NCI-H2107 treated with DMSO at 0.1 percent for 48 hours (cell line): ENCODE measurements around the gene ASCC1.

Source experiments
- DNase-seq: peaks from one replicate; lab custom pipeline; 2025; ENCODE audit not compliant: unreplicated experiment; lab: John Stamatoyannopoulos, UW

ASCC1 gene

DNA sequence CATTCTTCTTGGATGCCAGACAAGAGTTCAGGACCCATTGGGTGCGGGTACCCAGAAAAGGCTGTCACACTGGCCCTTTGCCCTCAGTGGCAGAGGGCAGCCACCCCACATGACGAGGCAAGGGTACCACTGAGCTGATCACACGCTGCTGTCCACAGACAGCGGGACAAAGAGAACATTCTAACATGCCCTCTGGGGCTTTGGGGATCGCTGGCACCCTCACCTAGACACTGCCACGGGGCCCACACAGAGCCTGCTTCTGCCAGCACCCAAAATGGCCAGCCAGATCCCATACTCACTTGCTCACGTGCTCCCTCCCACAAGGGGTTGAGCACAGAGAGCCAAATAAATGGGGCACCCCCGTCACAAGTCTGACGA, 111.0 kb downstream of the ASCC1 start:
- no peak for DNase-seq

DNA sequence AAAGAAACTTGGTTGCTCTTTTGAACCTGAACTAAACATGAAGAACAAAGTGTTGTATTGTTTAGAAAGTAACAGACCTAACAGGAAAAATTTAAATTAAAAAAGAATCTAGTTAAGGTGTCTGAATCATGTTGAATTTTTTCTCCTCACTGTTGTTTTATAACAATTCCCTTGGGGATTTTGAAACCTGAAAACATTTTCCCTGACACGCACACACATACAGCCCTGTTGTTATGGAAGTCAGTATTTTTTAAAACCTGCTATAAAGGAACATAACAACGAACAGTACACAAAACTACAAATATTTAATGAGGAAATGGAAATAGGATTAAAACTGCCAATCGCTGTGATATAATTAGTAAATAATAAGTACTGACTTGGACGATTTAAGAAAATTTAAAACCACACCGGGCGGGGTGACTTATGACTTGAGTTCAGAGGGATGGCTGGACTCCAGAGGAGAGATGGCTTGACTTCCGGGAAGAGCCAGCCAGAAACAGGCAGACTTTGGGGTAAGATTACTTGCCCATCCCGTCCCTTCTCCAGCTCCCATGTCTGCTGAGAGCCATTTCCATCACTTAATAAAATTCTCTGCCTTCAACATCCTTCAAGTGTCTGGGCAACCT, 111.5 kb downstream of the ASCC1 start:
- no peak for DNase-seq

DNA sequence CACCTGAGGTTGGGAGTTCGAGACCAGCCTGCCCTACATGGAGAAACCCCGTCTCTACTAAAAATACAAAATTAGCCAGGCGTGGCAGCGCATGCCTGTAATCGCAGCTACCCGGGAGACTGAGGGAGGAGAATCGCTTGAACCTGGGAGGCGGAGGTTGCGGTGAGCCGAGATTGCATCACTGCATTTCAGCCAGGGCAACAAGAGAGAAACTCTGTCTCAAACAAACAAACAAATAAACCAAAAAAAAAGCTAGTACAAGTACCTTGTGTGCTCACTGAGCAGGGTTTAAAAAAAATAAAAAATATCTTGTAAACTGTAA, 116.5 kb downstream of the ASCC1 start:
- DNase-seq = no peak

DNA sequence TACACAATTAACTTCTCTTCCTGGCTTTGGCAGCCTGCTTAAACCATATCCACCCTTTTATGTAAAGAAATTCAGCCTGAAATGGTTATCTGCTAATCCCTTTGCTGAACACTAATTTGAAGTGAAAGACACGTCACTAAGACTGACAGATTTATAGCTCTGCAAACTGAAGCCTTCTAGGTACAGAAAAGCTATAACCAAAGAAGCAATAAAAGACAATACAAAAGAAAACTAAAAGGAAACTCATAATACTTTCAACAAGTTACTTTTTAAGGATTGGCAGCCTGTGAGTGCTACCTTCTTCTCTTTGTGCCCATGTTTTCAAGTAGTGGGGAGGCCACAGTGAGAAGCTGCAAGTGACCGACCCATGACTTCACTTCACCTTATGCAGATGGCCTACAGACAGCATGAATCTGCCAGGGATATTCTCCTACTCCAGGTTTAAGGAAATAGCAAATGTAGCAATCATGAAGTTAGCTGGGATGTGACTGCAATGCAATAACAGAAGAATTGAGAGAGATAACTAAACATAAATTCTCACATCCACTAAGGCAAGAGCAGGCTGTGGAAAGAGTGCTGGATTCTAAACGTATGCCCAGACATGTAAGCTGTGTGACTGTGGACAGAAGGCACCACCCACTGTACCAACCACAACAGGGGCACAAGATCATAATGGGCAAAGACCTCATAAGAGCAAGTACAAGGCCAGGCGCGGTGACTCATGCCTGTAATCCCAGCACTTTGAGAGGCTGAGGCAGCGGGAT, 117.1 kb downstream of the ASCC1 start:
- no peak for DNase-seq

DNA sequence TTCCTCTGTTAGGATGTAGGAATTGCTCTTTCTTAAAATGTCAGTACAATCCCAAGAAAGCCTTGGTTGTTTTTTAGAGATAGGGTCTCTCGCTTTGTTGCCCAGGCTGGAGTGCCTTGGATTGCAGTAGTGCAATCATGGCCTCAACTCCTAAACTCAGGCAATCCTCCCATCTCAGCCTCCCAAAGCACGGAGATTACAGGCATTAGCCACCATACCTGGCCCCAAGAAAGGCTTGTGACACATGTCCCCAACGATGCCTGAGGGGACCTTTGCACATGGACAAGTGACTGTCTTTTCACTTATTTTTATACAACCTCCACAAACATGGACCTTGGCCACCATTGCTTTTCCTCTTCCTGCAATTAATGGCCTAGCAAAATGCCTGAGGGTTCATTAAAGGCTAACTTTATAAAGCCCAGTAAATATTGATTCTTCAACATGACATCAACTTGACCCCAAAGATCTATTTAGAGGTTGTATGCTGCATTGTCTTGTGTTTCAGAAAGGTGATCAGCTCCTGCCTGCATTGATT, 117.7 kb downstream of the ASCC1 start:
- no peak for DNase-seq

DNA sequence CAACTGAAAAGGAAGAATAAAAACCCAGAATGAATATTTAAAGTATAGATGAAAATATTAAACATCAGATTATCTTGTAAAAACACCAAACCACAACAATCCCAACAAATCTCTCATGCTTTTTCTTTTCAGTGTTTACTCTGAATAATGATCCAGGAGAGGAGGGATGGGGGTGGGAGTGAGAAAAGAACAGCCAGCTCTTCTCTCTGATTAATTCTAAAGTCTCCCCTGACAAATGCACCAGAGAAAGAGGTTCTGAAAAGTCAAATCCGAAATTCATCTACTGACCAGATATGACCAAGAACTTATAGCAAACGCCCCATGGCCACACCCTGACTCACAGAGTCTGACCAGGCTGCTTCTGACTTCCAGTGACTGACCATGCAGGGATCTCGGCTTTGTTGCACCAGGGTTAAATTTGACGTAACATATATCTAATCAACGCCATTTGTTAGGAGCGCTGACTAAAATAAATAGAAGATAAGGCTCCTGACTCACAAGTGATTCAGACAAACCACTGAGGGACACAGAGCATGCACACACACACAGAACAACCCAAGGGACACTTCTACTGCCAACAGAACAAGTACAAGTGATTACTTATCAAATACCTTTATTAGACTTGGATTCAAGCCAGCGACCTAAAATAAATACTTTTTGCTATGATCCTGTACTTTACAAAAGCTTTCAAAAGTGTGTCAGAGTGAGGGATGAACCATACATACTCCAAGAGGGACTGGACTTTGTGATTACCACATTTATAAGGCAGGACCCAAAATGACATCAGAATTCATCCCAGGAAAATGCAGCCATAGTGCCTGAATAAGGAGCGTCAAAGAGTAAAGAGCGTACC, 118.4 kb downstream of the ASCC1 start:
- no peak for DNase-seq

DNA sequence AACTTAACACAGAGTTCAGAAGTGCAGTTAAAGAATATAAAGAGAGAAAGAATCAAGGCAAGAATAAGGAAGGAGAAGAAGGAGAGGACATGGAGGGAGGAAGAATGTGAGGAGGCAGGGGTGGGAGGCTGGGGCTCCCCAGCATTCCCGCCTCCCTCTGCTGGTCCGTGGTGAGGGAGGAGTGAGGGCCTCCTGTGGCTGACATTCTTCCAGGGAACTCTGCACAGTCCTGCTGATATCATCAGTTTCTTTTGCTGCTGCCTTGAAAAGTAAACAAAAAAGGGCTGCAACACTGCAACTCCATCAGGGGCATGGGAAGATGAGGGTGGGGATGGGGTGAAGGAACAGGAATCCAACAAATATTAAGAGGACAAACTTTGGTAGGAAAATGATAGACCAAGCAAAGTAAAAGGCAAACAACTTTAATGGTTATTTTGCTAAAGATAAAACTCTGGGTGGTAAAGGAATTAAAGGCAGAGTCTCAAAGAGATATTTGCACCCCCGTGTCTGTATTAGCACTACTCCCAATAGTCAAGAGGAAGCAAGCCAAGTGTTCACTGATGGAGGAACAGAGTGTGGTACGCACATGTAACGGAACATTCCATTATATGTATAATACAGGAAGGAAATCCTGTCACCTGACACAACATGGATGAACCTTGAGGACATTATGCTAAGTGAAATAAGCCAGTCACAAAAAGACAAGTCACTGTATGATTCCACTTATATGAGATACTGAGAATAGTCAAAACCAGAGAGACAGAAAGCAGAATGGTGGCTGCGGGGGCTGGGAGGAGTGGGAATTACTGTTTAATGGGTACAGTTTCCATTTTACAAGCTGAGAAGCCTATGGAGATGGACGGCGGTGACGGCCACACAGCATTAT, 119.7 kb downstream of the ASCC1 start:
- DNase-seq = no peak

DNA sequence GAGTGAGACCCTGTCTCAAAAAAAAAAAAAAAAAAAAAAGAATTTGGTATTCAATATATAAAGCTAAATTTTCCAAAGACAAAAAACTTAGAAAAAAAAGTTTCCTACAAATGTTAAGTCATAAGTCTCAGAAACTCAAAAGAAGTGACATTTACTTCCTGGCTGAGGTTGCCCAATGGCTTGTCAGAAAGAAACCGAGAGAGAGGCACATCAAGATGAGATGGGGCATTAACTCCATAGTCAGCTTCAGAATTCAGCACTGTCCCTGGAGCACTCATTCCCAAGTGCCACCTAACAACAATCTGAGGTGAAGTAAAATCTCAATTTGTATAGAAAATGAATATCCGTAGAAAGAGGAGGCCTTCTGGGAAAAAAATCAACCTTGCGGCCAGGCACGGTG, 120.9 kb downstream of the ASCC1 start:
- no peak for DNase-seq

DNA sequence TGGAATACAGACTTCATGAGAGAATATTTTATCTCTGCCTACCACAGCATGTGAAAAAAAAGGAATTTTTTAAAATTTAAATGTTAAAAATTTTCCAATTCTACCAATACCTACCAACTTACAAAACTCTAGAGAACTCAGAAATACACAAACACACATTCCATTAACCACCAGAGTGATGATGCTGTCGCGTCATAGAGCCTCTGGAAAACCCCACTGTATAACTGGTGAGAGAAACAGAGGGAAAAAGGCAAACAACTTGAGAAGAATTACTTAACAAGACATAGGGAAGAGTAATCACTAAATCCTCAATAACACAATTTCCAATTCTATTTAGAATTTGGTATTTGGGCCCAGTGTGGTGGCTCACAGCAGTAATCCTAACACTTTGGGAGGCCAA, 121.5 kb downstream of the ASCC1 start:
- no peak for DNase-seq

DNA sequence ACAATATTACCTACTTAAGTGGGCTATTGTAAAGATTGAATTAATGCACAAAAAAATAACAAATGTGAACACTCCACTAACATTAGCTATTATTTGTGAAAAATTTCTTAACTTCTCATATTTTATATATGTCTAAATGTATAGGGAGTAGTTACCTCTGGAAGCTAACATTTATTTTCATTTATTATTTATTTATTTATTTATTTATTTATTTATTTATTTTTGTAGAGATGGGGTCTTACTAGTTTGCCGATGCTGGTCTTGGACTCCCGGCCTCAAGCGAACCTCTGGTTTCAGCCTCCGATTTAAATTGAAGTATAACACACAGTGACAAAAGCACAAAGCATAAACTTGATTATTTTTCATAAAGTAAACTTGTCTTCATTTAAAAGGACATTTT, 122.6 kb downstream of the ASCC1 start:
- DNase-seq = no peak

DNA sequence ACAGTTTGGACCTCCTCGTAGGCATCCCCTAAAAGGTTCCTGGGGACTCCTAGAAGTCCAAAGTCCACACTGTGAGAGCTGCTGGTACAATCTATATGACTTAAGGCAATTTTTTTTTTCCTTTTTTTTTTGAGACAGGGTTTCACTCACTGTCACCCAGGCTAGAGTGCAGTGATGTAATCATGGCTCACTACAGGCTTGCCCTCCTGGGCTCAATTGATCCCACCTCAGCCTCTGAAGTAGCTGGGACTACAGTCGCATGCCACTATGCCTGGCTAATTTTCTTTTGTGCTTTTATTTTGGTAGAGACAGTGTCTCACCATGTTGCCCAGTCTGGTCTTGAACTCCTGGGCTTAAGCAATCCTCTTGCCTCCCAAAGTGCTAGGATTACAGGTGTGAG, 123.1 kb downstream of the ASCC1 start:
- no peak for DNase-seq

DNA sequence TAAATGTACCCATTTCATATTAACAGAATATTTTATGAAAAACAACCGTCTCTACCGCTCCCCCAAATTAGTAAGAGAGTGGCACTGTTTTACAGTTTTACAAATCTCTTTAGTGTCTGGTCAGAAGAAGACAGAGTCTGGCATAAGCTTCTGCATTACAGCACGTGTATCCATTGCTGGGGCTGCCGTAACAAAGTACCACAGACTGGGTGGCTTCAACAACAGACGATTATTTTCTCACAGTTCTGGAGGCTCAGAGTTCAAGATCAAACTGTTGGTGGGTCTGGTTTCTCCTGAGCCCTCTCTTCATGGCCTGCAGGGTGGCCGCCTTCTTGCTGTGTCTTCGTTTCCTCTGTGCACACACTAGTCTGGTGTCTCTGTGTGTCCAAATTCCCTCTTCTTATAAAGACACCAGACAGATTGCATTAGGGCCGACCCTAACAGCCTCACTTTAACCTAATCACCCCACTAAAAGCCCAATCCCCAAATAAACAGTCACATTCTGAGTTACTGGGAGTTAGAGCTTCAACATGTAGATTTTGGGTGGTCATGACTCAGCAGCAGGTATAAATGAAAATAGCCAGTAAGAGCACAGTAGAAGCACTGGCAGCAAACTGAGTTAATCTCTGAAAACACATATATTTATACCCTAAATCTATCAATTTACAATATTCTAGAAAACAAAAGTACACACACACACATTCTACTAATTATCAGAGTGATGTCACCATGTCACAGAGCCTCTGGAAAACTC, 123.7 kb downstream of the ASCC1 start:
- no peak for DNase-seq

DNA sequence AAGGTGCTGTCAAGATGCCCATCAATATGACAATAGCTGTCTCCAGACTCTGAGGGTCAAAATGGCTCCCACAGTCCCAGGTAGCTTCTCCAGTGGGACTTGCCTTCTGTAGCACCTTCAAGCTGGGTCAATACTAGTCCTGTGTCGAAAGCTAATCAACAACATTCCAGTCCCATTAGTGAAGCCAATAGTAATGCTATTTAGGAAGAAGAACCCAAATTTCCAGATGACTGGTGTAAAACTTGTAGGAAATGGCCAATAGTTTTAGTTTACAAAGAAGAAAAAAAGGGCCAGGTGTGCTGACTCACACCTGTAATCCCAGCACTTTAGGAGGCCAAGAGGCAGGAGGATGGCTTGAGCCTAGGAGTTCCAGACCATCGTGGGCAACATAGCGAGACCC, 125.8 kb downstream of the ASCC1 start:
- DNase-seq = no peak

DNA sequence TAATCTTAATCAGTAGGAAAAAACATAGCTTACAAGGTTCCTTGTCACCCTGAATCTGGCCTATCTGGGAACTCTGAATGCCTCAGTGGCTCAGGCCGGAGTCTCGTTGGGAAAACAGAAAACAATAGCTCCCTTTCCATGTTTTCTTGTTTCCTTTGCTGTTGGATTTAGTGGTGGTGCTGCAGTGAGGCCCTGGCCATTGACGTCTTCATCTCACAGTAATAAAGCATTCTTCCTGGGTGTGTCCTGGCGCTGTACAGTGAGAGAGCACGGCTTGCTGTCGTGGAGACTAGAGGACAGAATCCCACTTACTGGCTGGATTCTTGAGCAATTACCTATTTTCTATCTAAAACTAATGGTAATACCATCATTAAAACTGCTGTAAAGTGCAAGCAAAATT, 126.5 kb downstream of the ASCC1 start:
- DNase-seq = no peak

DNA sequence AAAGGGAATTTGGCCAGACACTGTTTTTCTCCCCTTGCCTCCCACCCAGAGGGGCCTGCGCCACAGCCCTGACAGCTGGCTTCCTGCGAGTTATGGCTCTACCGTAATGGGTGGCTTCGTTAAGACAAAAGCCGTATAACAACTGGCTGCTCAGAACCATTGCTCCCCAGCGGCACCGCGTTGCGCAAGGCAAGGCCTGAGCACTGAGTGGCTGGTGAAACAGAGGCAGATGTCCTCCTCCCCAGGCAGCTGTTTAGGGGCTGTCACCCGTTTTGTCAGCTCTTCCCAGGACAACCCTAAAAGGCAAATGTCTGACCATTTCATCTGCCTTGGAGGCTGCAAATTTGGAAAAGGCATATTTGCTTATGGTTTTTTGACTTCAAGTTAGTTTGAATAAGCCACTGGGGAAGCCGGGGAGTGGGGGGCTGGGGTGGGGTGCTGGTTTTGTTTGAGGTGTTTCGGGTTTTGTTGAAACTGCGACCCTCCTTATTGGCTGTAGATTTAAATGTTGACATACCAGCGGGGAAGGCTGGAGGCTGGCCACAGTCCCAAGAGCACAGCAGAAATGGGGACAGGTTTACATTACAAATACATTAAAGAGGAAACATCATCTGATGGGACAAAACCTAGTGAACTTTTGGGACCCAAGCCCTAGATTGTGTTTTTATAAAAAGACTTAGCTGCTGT, 127.0 kb downstream of the ASCC1 start:
- DNase-seq = no peak

DNA sequence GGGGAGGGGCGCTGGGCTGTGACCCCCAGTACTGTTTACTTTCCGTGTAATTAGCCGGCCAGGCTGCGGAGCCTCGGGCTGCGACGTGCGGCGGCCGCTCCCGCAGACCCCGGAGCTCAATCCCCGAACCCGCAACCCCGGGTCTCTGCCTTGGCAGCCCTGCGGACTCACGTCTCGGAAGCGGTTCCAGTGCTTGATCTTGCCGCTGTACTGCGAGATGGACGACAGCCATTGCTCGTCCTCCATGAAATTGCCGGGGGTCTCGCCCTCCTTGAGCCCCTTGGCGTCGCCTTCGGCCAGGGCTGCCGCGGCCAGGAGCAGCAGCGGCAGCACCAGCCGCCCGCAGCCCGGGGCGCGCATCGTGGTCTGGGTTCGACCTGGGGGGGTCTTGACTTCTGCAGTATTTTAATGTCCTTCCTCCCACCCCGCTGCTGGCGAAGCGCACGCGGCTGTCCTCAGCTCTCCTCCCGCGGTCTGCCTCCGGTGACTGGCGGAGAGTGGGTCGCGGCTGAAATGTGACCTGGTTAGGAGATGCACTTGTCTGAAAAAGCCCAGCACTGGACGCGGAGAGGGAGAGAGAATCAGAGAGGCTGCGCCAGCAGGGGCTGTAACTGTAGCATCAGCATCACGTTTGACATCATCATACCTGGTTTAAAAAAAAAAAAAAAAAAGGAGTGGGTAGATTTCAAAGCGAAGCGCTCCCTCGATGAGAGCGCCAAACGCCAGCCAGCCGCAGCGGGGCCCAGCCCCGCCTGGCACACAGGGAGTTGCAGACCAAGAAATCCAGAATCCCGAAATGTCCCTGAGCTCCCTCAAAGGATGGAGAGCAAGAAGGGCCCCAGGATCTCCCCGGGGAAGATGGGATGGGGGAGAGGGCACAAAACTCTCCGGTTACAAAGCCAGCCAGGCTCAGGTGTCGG, 127.8 kb downstream of the ASCC1 start, which contains the start of gene SPOCK2:
Gene SPOCK2 (minus strand): TSS at position 583 of the 920 bp plus-strand sequence. CDS start 223 bp downstream, at position 360.
- DNase-seq = peak; percentile 63

DNA sequence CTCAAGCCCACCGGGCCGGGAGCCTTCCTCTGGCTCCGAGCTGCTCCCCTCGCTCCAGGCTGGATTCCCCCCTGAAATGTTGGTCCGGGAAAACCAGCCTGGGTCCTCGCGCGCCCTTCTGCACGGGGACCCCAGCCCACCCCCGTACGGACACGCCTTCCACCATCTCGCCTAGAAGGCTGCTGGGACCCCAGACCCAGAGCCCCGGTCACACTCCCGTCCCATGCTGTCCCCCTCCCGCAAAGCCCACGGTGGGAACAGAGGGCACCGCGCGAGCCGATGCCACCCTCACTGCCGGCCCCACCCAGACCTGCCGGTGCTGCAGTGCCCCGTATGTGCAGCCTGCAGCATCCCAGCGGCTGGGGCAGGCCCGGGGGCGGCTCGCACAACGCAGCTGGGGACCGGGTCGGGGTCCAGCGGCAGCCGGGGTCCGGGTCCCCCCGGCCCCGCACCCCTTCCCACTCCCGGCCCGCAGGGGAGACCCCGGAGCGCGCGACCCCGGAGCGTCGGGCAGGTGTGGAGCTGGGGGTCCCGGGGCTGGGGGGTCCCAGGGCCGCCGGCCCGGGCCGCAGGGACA, 128.6 kb downstream of the ASCC1 start:
- DNase-seq = no peak
